Heart left ventricle (tissue), 13 donors: ENCODE results near the gene SMCO3.
A peak's percentile ranks its signal among the peaks of the same experiment; 100 is the strongest.

Experiments
- CTCF ChIP-seq, 12 donors: fragments of 200-600 bp; sonication (generic) in 4 of 12; IDR thresholded peaks; one replicate each; pipeline versions ENCODE4 v1.5.0 to v1.8.0; 2018 to 2022; ENCODE audit warnings: antibody characterized with exemption in 12 of 12, mild to moderate bottlenecking in 5 of 12
- POLR2A ChIP-seq, 2 donors: fragments of 450-650 bp; IDR thresholded peaks; one replicate each; pipeline ENCODE4 v1.6.1; 2017; ENCODE audit warnings: antibody characterized with exemption in 2 of 2, mild to moderate bottlenecking in 2 of 2, moderate library complexity in 2 of 2
- donor health status: ischemic (EF 13 %, LVEDD 7.1; RV severe dilation, severe dysfunction).
- donor health status: DM: no; HTN: yes; CAD: no.
- donor health status: DM: no; HTN: no; CAD: no.
- donor health status: ischemic (EF 25% LVEDD 6.9; RV normal size, moderate dysfunction).
- donor health status: ischemic (EF 25% LVEDD 5.7; RV mildly dilated, moderate dysfunction).
- donor health status: ischemic (EF 35%, LVEDD 5.7; RV mildly dilated, moderate dysfunction).
- donor health status: nonischemic (EF 11% LVEDD 7.7; RV severe dilation, severe dysfunction).
- donor health status: DM: yes; HTN: yes; CAD: no.
- donor health status: PGD.
- donor health status: ischemic (EF 29% LVEDD 5.4; RV normal size, mild dysfunction).
- donor health status: nonischemic (EF 23%, LVEDD 6.1; RV moderate dilation, normal function).

- TF ChIP-seq CTCF (IDR thresholded peaks at IDR 0.05) (peak; percentile 59 to 86 (median 70)), POLR2A (IDR thresholded peaks at IDR 0.05) (peak in 1 of 2 donors; percentile 28)
These were observed 44.0 kb downstream of the SMCO3 start for GRCh38 chr12:14769969-14770495.
